ENCODE data around the gene LIME1.

Gene LIME1

GRCh38 chr20:63744574-63745423 lies 8.3 kb downstream of the LIME1 start:
- H3K27ac ChIP-seq = no peak overlapping the region
- no peak for TF ChIP-seq ZFX (IDR thresholded peaks at IDR 0.05)
- no peak for TF ChIP-seq CTCF (conservative IDR thresholded peaks at IDR 0.05)

- no peak for TF ChIP-seq ZFX (IDR thresholded peaks at IDR 0.05)
- no peak for TF ChIP-seq CTCF (conservative IDR thresholded peaks at IDR 0.05)
- no peak overlapping the region for H3K27ac ChIP-seq
These were observed 9.0 kb downstream of the LIME1 start for GRCh38 chr20:63745424-63745805.

GRCh38 chr20:63745961-63746731 lies 9.7 kb downstream of the LIME1 start:
- no peak overlapping the region for H3K27ac ChIP-seq
- no peak for TF ChIP-seq ZFX (IDR thresholded peaks at IDR 0.05)
- TF ChIP-seq CTCF (conservative IDR thresholded peaks at IDR 0.05) = no peak

- no peak for TF ChIP-seq ZFX (IDR thresholded peaks at IDR 0.05)
- no peak for TF ChIP-seq CTCF (conservative IDR thresholded peaks at IDR 0.05)
- no peak overlapping the region for H3K27ac ChIP-seq
These were observed 10.4 kb downstream of the LIME1 start for GRCh38 chr20:63746751-63747315.

GRCh38 chr20:63747622-63748069 lies 11.2 kb downstream of the LIME1 start:
- H3K27ac ChIP-seq = no peak overlapping the region
- TF ChIP-seq ZFX (IDR thresholded peaks at IDR 0.05) (no peak), CTCF (conservative IDR thresholded peaks at IDR 0.05) (no peak)

- TF ChIP-seq ZFX (IDR thresholded peaks at IDR 0.05) = no peak
- TF ChIP-seq CTCF (conservative IDR thresholded peaks at IDR 0.05) = no peak
- no peak overlapping the region for H3K27ac ChIP-seq
These were observed 11.8 kb downstream of the LIME1 start for GRCh38 chr20:63748070-63748933.

Data from C4-2B (cell line).